ENCODE measurements around the gene USP25. TPM values are rescaled to one million over a fixed set of nuclear protein-coding genes. Genes with fewer than 3 reads are reported as not detected.

Gene USP25
- polyA plus RNA-seq, 3 donors from 2014 or later: 9.6 to 12.1 (median 9.8) TPM

GRCh38 chr21:15753741-15754140, 24.0 kb downstream of the USP25 start:
- Mint-ChIP-seq H3K4me3 (no peak overlapping the region), H3K9me3 (no peaks in the 10 kb centered on the region), H3K27ac (peak overlapping the region in 2 of 6 donors; percentile 32 to 41)

GRCh38 chr21:15754640-15755039, 24.9 kb downstream of the USP25 start:
- peaks cover 0 to 4% (median 2%) of the 10 kb centered on the region in 3 donors for H3K27me3 Mint-ChIP-seq (ENCODE audit: low read depth in 3 of 3)
- H3K4me3 Mint-ChIP-seq: peak overlapping the region in 1 of 5 donors; percentile 4
- no peaks in the 10 kb centered on the region for H3K9me3 Mint-ChIP-seq
- H3K36me3 Mint-ChIP-seq: peaks cover 0 to 4% (median 0%) of the 10 kb centered on the region in 3 donors
- peak overlapping the region in 3 of 6 donors; percentile 0 to 57 (median 24) for H3K27ac Mint-ChIP-seq
- peaks cover 87 to 91% of the 10 kb centered on the region in 2 donors for H3K4me1 Mint-ChIP-seq
- DNase-seq: no peak

More at GRCh38 chr21:15753741-15754140, 24.0 kb downstream of the USP25 start:
- Mint-ChIP-seq H3K27me3 (ENCODE audit: low read depth in 3 of 3) (peaks cover 0 to 4% (median 2%) of the 10 kb centered on the region in 3 donors), H3K4me1 (peaks cover 91 to 93% of the 10 kb centered on the region in 2 donors), H3K36me3 (peaks cover 0 to 4% (median 0%) of the 10 kb centered on the region in 3 donors)
- no peak for DNase-seq

- peaks cover 86 to 91% of the 10 kb centered on the region in 2 donors for H3K4me1 Mint-ChIP-seq
- H3K36me3 Mint-ChIP-seq: peaks cover 0 to 4% (median 0%) of the 10 kb centered on the region in 3 donors
- H3K4me3 Mint-ChIP-seq: no peak overlapping the region
- peaks cover 0 to 1% (median 0%) of the 10 kb centered on the region in 3 donors for H3K27me3 Mint-ChIP-seq (ENCODE audit: low read depth in 3 of 3)
- DNase-seq: no peak
- no peaks in the 10 kb centered on the region for H3K9me3 Mint-ChIP-seq
- peak overlapping the region in 1 of 6 donors; percentile 0 for H3K27ac Mint-ChIP-seq
These were observed 25.3 kb downstream of the USP25 start for GRCh38 chr21:15755125-15755524.

GRCh38 chr21:15759469-15759868, 29.7 kb downstream of the USP25 start:
- Mint-ChIP-seq H3K27me3 (ENCODE audit: low read depth in 3 of 3) (peaks cover 0 to 2% (median 0%) of the 10 kb centered on the region in 3 donors), H3K4me3 (no peak overlapping the region), H3K36me3 (peaks cover 4 to 10% (median 8%) of the 10 kb centered on the region in 3 donors), H3K4me1 (peaks cover 80 to 95% of the 10 kb centered on the region in 2 donors), H3K9me3 (no peaks in the 10 kb centered on the region), H3K27ac (peak overlapping the region in 1 of 6 donors; percentile 46)
- DNase-seq: no peak

GRCh38 chr21:15761507-15762100, 31.8 kb downstream of the USP25 start:
- Mint-ChIP-seq H3K27ac (peak overlapping the region in 4 of 6 donors; percentile 1 to 59 (median 22)), H3K4me1 (peaks cover 64 to 92% of the 10 kb centered on the region in 2 donors), H3K36me3 (peaks cover 4 to 10% (median 8%) of the 10 kb centered on the region in 3 donors), H3K27me3 (ENCODE audit: low read depth in 3 of 3) (peaks cover 0 to 2% (median 0%) of the 10 kb centered on the region in 3 donors), H3K9me3 (no peaks in the 10 kb centered on the region), H3K4me3 (peak overlapping the region in 1 of 5 donors; percentile 20)
- DNase-seq: no peak

- Mint-ChIP-seq H3K9me3 (no peaks in the 10 kb centered on the region), H3K4me1 (peaks cover 56 to 90% of the 10 kb centered on the region in 2 donors), H3K36me3 (peaks cover 8 to 12% (median 9%) of the 10 kb centered on the region in 3 donors), H3K27ac (peak overlapping the region in 1 of 6 donors; percentile 53), H3K27me3 (ENCODE audit: low read depth in 3 of 3) (peaks cover 0 to 2% (median 0%) of the 10 kb centered on the region in 3 donors), H3K4me3 (no peak overlapping the region)
- DNase-seq: no peak
These were observed 33.6 kb downstream of the USP25 start for GRCh38 chr21:15763359-15763758.

- no peaks in the 10 kb centered on the region for H3K9me3 Mint-ChIP-seq
- peaks cover 0 to 2% (median 0%) of the 10 kb centered on the region in 3 donors for H3K27me3 Mint-ChIP-seq (ENCODE audit: low read depth in 3 of 3)
- H3K4me1 Mint-ChIP-seq: peaks cover 51 to 90% of the 10 kb centered on the region in 2 donors
- peak overlapping the region in 1 of 6 donors; percentile 28 for H3K27ac Mint-ChIP-seq
- H3K4me3 Mint-ChIP-seq: no peak overlapping the region
- peaks cover 8 to 14% (median 9%) of the 10 kb centered on the region in 3 donors for H3K36me3 Mint-ChIP-seq
- DNase-seq: no peak
These were observed 35.1 kb downstream of the USP25 start for GRCh38 chr21:15764878-15765277.

- peaks cover 0 to 2% (median 0%) of the 10 kb centered on the region in 3 donors for H3K27me3 Mint-ChIP-seq (ENCODE audit: low read depth in 3 of 3)
- H3K4me1 Mint-ChIP-seq: peaks cover 44 to 90% of the 10 kb centered on the region in 2 donors
- H3K9me3 Mint-ChIP-seq: no peaks in the 10 kb centered on the region
- peak overlapping the region in 4 of 6 donors; percentile 0 to 8 (median 4) for H3K27ac Mint-ChIP-seq
- peaks cover 8 to 14% (median 9%) of the 10 kb centered on the region in 3 donors for H3K36me3 Mint-ChIP-seq
- DNase-seq: no peak
- H3K4me3 Mint-ChIP-seq: no peak overlapping the region
These were observed 37.3 kb downstream of the USP25 start for GRCh38 chr21:15766952-15767603.

- H3K4me1 Mint-ChIP-seq: peaks cover 38 to 90% of the 10 kb centered on the region in 2 donors
- H3K4me3 Mint-ChIP-seq: no peak overlapping the region
- H3K27ac Mint-ChIP-seq: peak overlapping the region in 2 of 6 donors; percentile 6 to 14
- DNase-seq: no peak
- H3K9me3 Mint-ChIP-seq: no peaks in the 10 kb centered on the region
- H3K27me3 Mint-ChIP-seq (ENCODE audit: low read depth in 3 of 3): no peaks in the 10 kb centered on the region
- H3K36me3 Mint-ChIP-seq: peaks cover 1 to 9% (median 6%) of the 10 kb centered on the region in 3 donors
These were observed 38.3 kb downstream of the USP25 start for GRCh38 chr21:15768045-15768601.

GRCh38 chr21:15768853-15769252, 39.1 kb downstream of the USP25 start:
- peaks cover 0 to 8% (median 5%) of the 10 kb centered on the region in 3 donors for H3K36me3 Mint-ChIP-seq
- H3K4me3 Mint-ChIP-seq: no peak overlapping the region
- no peak overlapping the region for H3K27ac Mint-ChIP-seq
- H3K27me3 Mint-ChIP-seq (ENCODE audit: low read depth in 3 of 3): no peaks in the 10 kb centered on the region
- no peaks in the 10 kb centered on the region for H3K9me3 Mint-ChIP-seq
- H3K4me1 Mint-ChIP-seq: peaks cover 41 to 93% of the 10 kb centered on the region in 2 donors
- no peak for DNase-seq

- H3K9me3 Mint-ChIP-seq: no peaks in the 10 kb centered on the region
- peaks cover 0 to 9% (median 8%) of the 10 kb centered on the region in 3 donors for H3K36me3 Mint-ChIP-seq
- H3K27ac Mint-ChIP-seq: peak overlapping the region in 1 of 6 donors; percentile 11
- DNase-seq: no peak
- peaks cover 41 to 92% of the 10 kb centered on the region in 2 donors for H3K4me1 Mint-ChIP-seq
- no peak overlapping the region for H3K4me3 Mint-ChIP-seq
- H3K27me3 Mint-ChIP-seq (ENCODE audit: low read depth in 3 of 3): no peaks in the 10 kb centered on the region
These were observed 41.5 kb downstream of the USP25 start for GRCh38 chr21:15771311-15771710.

- H3K27ac Mint-ChIP-seq: no peak overlapping the region
These were observed 42.9 kb downstream of the USP25 start for GRCh38 chr21:15772654-15773053.

GRCh38 chr21:15774590-15774989, 44.8 kb downstream of the USP25 start:
- Mint-ChIP-seq H3K27me3 (ENCODE audit: low read depth in 3 of 3) (no peaks in the 10 kb centered on the region), H3K4me3 (no peak overlapping the region), H3K4me1 (peaks cover 41 to 84% of the 10 kb centered on the region in 2 donors), H3K27ac (no peak overlapping the region), H3K9me3 (no peaks in the 10 kb centered on the region), H3K36me3 (peaks cover 0 to 4% (median 0%) of the 10 kb centered on the region in 3 donors)
- DNase-seq: no peak

More at GRCh38 chr21:15772654-15773053, 42.9 kb downstream of the USP25 start:
- no peak overlapping the region for H3K4me3 Mint-ChIP-seq
- H3K27me3 Mint-ChIP-seq (ENCODE audit: low read depth in 3 of 3): no peaks in the 10 kb centered on the region
- peaks cover 0 to 6% (median 5%) of the 10 kb centered on the region in 3 donors for H3K36me3 Mint-ChIP-seq
- no peak for DNase-seq
- peaks cover 48 to 93% of the 10 kb centered on the region in 2 donors for H3K4me1 Mint-ChIP-seq
- no peaks in the 10 kb centered on the region for H3K9me3 Mint-ChIP-seq

GRCh38 chr21:15775291-15775690, 45.5 kb downstream of the USP25 start:
- no peak overlapping the region for H3K27ac Mint-ChIP-seq
- H3K27me3 Mint-ChIP-seq (ENCODE audit: low read depth in 3 of 3): no peaks in the 10 kb centered on the region
- H3K9me3 Mint-ChIP-seq: no peaks in the 10 kb centered on the region
- DNase-seq: no peak
- H3K36me3 Mint-ChIP-seq: peaks cover 0 to 4% (median 0%) of the 10 kb centered on the region in 3 donors
- no peak overlapping the region for H3K4me3 Mint-ChIP-seq
- peaks cover 39 to 81% of the 10 kb centered on the region in 2 donors for H3K4me1 Mint-ChIP-seq
